Common myeloid progenitor, CD34-positive (primary cell): ENCODE measurements around the gene SORBS1.
"Not testable (repeated sequence)": the region's sequence is repeated elsewhere in the genome, so short reads cannot be mapped to it uniquely, and the experiment has no call there.

Source experiments
- CTCF ChIA-PET: fragments of 350-600 bp; sonication (Branson Sonifier 250); formaldehyde crosslinking; loops from one replicate; lab custom pipeline; 2021; ENCODE audit warnings: antibody characterized with exemption; lab: Charles Lee
- POLR2A ChIA-PET: fragments of 350-600 bp; sonication (Branson Sonifier 250); formaldehyde crosslinking; loops from one replicate; lab custom pipeline; 2021; ENCODE audit warnings: antibody characterized with exemption; lab: Charles Lee
- DNase-seq, 3 donors: peaks; one replicate each; pipeline versions ENCODE4 v3.0.0 to v3.0.0-alpha.2; 2013
- H3K27ac ChIP-seq, 2 experiments: 1 replicate in 1 of 2; 2 replicates in 1 of 2; pipeline ENCODE4 v1.7.0; 2013; ENCODE audit warnings: inconsistent platforms in 2 of 2, low read length in 2 of 2, mild to moderate bottlenecking in 2 of 2, low read depth in 1 of 2, moderate library complexity in 1 of 2; ENCODE audit not compliant: severe bottlenecking in 2 of 2, insufficient read depth in 1 of 2, poor library complexity in 1 of 2
- H3K27me3 ChIP-seq, 5 experiments: replicated peaks in 2 of 5; 1 replicate in 3 of 5; 2 replicates in 2 of 5; pipeline versions ENCODE4 v1.6.1 to v1.7.0; 2013; ENCODE audit warnings: low read length in 4 of 5, mild to moderate bottlenecking in 2 of 5, moderate library complexity in 2 of 5, inconsistent platforms in 1 of 5; ENCODE audit not compliant: insufficient read depth in 5 of 5, control insufficient read depth in 4 of 5
- H3K36me3 ChIP-seq, 4 experiments: 1 replicate in 2 of 4; 2 replicates in 2 of 4; pipeline versions ENCODE4 v1.6.1 to v1.7.0; 2013; ENCODE audit warnings: low read length in 3 of 4, control low read depth in 1 of 4, mild to moderate bottlenecking in 1 of 4; ENCODE audit not compliant: control insufficient read depth in 4 of 4, insufficient read depth in 4 of 4
- H3K4me1 ChIP-seq, 4 experiments: 1 replicate in 3 of 4; 2 replicates in 1 of 4; pipeline versions ENCODE4 v1.6.1 to v1.7.1; 2013; ENCODE audit warnings: low read length in 3 of 4, mild to moderate bottlenecking in 3 of 4, control low read depth in 1 of 4, inconsistent platforms in 1 of 4, moderate library complexity in 1 of 4; ENCODE audit not compliant: control insufficient read depth in 4 of 4, insufficient read depth in 4 of 4; ENCODE audit errors: control extremely low read depth in 1 of 4
- H3K4me3 ChIP-seq, 7 experiments: 1 replicate in 4 of 7; 2 replicates in 3 of 7; pipeline versions ENCODE4 v1.5.1 to v1.7.0; 2013; ENCODE audit warnings: mild to moderate bottlenecking in 7 of 7, low read length in 6 of 7, moderate library complexity in 6 of 7, inconsistent platforms in 2 of 7, low read depth in 2 of 7, control low read depth in 1 of 7; ENCODE audit not compliant: insufficient read depth in 4 of 7, control insufficient read depth in 1 of 7; ENCODE audit errors: extremely low read depth in 1 of 7
- H3K9me3 ChIP-seq, 5 experiments: 1 replicate in 4 of 5; 2 replicates in 1 of 5; pipeline versions ENCODE4 v1.6.1 to v1.7.1; 2013; ENCODE audit warnings: low read length in 4 of 5, mild to moderate bottlenecking in 2 of 5, inconsistent platforms in 1 of 5, low read depth in 1 of 5, moderate library complexity in 1 of 5; ENCODE audit not compliant: control insufficient read depth in 4 of 5, insufficient read depth in 2 of 5; ENCODE audit errors: control extremely low read depth in 1 of 5
- WGBS: methylation state at CpG from one replicate; pipeline ENCODE4 v1.1.5; 2013; ENCODE audit not compliant: insufficient coverage; 5-methylcytosine and 5-hydroxymethylcytosine counted together

Gene SORBS1

DNA sequence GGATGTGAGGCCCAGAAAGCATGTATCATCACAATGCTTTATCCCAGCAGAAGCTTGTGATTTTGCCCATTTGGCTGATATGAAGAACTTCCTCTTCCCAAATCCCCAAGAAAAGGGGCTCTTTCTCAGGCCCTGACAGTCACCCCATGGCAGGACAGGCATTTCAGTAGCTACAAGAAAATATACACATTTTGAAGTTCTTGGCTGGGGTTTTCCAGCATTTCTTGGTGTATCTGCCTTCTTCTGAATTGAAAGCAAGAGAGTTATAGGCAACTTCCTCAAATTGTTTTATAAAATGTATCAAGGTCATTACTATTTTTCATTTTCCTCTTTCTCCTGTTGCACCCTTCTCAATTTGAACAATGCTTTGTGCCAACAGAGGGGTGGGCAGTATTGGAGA lies 207.1 kb downstream of the SORBS1 start:
- POLR2A ChIA-PET = no interaction called here

DNA sequence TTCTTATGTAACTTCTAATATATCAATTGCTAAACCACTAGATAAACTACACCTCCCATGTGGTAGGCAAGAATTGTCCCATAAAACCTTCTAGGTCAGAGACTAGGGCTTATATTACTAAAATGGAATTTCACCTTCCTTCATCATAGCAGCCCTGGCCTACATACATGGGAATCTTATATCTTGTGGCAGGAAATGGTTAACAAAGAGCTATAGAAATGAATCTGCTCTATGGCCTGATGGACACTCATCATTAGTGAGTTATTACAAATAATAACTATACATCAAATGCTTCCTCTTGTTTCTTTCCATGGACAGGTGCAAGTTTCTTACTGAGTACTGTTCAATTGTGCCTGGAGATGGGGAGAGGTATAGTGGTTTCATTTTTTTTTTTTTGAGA lies 208.0 kb downstream of the SORBS1 start:
- Histone ChIP-seq H3K36me3 (peaks cover 0 to 4% (median 0%) of the 10 kb centered on the region in 4 experiments), H3K27me3 (no peaks in the 10 kb centered on the region), H3K4me1 (no peaks in the 10 kb centered on the region), H3K27ac (no peak overlapping the region), H3K4me3 (no peak overlapping the region), H3K9me3 (no peaks in the 10 kb centered on the region)
- no peak for DNase-seq
- POLR2A ChIA-PET = no interaction called here
- CTCF ChIA-PET = interaction anchor here (3.7 kb wide), 1 partner anchor 11 kb away, joined by 21 read pairs; no protein-coding TSS in a partner anchor

More for the DNA sequence above, 207.1 kb downstream of the SORBS1 start:
- no peaks in the 10 kb centered on the region for H3K4me1 ChIP-seq
- CTCF ChIA-PET = interaction anchor here (1.1 to 15.5 kb wide), 4 partner anchors 10 to 147 kb away, joined by 3 to 399 read pairs (median 12); no protein-coding TSS in a partner anchor
- no peaks in the 10 kb centered on the region for H3K27me3 ChIP-seq
- H3K9me3 ChIP-seq = no peaks in the 10 kb centered on the region
- peak in 2 of 3 donors; percentile 15 to 31 for DNase-seq
- H3K4me3 ChIP-seq = no peak overlapping the region
- H3K36me3 ChIP-seq = peaks cover 0 to 4% (median 0%) of the 10 kb centered on the region in 4 experiments
- no peak overlapping the region for H3K27ac ChIP-seq

DNA sequence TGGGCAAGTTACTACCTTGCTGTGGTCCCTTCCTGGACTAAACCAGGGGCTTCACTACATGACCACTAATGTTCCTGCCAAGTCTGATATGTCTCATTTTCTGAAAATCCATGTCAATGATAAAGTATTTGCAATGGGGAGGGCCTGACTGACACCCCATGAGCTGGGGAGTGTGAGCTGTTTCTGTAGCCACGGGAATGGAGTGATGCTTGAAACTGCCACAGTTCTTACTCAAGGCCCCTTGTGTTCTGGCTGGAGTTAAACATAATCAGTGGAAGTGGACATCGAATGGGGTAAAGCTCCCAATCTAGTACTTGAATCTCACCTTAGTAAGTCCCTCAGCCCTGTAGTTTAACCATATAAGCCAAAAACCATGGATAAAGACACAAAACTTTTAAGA lies 208.5 kb downstream of the SORBS1 start:
- POLR2A ChIA-PET = interaction anchor here (0.6 kb wide), 1 partner anchor 40 kb away, joined by 3 read pairs; no protein-coding TSS in a partner anchor
- no peaks in the 10 kb centered on the region for H3K9me3 ChIP-seq
- H3K36me3 ChIP-seq = peaks cover 0 to 4% (median 0%) of the 10 kb centered on the region in 4 experiments
- H3K4me1 ChIP-seq = no peaks in the 10 kb centered on the region
- no peak overlapping the region for H3K4me3 ChIP-seq
- WGBS = 95% methylated on average over 2 of the region's 2 CpGs
- no peak overlapping the region for H3K27ac ChIP-seq
- H3K27me3 ChIP-seq = no peaks in the 10 kb centered on the region
- DNase-seq = no peak
- CTCF ChIA-PET = interaction anchor here (3.7 kb wide), 1 partner anchor 11 kb away, joined by 21 read pairs; no protein-coding TSS in a partner anchor

DNA sequence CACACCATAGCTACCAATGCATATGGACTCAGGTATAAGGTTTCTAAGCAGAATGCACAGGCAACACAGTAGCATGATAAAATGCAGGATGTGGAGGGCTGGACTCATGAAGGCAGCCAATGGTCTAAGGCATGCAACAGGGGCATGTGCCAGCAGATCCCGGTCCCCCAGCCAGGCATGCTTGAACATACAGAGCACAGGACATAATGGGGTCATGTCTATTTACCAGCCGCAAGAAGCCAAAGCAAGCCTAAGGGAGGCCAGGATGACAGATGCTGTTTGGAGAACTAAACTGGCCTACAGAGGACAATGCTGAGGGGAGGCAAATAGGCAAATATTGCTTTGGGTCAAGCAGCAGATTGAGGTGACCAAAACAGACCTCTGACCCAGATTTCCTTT lies 210.3 kb downstream of the SORBS1 start:
- Histone ChIP-seq H3K4me1 (no peaks in the 10 kb centered on the region), H3K4me3 (no peak overlapping the region), H3K27ac (no peak overlapping the region), H3K36me3 (no peaks in the 10 kb centered on the region), H3K27me3 (no peaks in the 10 kb centered on the region), H3K9me3 (no peaks in the 10 kb centered on the region)
- ChIA-PET CTCF (interaction anchor here (0.6 to 3.9 kb wide), 7 partner anchors 9 to 106 kb away, joined by 3 to 22 read pairs (median 4); no protein-coding TSS in a partner anchor), POLR2A (no interaction called here)
- 94% methylated on average over 2 of the region's 2 CpGs for WGBS
- DNase-seq = no peak

DNA sequence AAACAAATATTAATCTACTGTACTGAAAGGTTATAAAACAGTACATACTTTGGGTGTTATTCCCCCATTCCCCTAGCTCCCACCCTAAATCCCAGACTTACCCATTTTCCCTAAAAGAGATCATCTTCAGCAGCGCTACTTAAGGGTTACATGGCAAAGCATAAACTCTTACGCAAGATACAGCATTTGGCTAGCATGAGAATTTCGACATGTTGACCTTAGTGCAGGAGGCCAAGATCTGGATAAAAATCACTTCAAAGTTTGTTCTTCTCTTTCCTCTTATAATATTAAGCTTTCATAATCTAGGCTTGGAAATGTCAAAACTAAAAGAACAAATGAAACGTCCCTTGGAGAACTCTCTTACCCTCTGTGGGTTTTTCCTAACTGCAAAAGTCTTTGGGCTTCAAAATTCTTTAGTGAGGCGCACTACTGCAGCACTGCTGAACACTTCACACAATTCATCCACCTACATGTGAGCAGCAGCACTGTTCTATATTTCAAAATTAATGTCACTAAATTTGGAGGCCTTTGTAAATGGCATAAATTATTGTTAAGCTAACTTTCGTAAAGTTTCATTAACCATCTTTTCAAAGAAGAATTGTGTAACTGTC lies 210.8 kb downstream of the SORBS1 start:
- H3K36me3 ChIP-seq = no peaks in the 10 kb centered on the region
- no peaks in the 10 kb centered on the region for H3K4me1 ChIP-seq
- no peak overlapping the region for H3K27ac ChIP-seq
- WGBS = 100% methylated on average over 2 of the region's 6 CpGs
- no peaks in the 10 kb centered on the region for H3K27me3 ChIP-seq
- ChIA-PET CTCF (interaction anchor here (0.6 to 3.9 kb wide), 8 partner anchors 8 to 224 kb away, joined by 3 to 22 read pairs (median 4); no protein-coding TSS in a partner anchor), POLR2A (interaction anchor here (0.7 kb wide), 1 partner anchor 233 kb away, joined by 4 read pairs; no protein-coding TSS in a partner anchor)
- H3K9me3 ChIP-seq = no peaks in the 10 kb centered on the region
- no peak overlapping the region for H3K4me3 ChIP-seq
- no peak for DNase-seq

DNA sequence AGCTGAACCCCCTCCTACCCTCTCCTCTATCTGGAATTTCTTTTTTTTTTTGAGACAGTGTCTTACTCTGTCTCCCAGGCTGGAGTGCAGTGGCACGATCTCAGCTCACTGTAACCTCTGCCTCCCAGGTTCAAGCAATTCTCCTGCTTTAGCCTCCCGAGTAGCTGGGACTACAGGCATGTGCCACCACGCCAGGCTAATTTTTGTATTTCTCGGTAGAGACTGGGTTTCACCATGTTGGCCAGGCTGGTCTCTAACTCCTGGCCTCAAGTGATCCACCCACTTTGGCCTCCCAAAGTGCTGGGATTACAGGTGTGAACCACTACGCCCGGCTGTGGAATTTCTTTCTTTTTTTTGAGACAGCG lies 213.8 kb downstream of the SORBS1 start:
- 97% methylated on average over 7 of the region's 7 CpGs for WGBS
- DNase-seq, H3K27ac ChIP-seq, H3K36me3 ChIP-seq, H3K4me1 ChIP-seq, H3K4me3 ChIP-seq, H3K27me3 ChIP-seq, POLR2A ChIA-PET, H3K9me3 ChIP-seq: not testable (repeated sequence)
- CTCF ChIA-PET = interaction anchor here (1.5 kb wide), 1 partner anchor 101 kb away, joined by 6 read pairs; no protein-coding TSS in a partner anchor

DNA sequence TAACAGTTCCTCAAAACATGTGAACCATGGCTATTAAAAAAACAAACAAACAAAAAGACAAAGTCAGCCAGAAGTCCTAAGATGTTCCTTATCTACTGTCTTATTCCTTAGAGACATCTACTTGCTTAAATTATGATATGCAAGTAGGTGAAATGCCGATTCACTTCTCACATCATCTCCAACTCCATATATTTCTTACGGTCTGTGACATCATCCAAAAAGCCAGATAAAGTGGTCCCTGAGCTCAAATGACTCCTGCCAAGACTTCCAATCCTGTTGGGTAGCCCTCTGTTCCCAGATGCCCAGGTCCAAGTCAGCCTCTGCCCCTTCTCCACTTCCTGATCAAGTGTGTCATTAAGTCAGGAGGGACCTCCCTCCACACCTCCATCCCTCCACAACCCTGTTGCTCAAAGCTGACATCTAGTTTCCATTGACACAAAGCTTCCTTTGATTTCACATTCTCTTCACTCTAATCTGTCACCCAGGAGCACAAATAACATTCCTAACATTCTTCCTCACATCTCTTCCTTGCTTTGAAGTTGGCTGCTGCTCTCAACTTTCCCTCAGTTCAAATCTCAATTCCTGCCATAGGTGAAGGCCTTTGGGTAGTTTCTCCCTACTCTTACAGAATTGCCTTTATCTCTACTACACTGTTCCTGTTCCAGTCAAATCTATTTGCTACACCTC lies 214.3 kb downstream of the SORBS1 start:
- POLR2A ChIA-PET = no interaction called here

More for the DNA sequence above, 214.3 kb downstream of the SORBS1 start:
- DNase-seq = no peak
- Histone ChIP-seq H3K4me1 (no peaks in the 10 kb centered on the region), H3K27ac (no peak overlapping the region), H3K36me3 (no peaks in the 10 kb centered on the region), H3K9me3 (no peaks in the 10 kb centered on the region), H3K4me3 (no peak overlapping the region), H3K27me3 (no peaks in the 10 kb centered on the region)
- CTCF ChIA-PET = interaction anchor here (1.5 to 1.6 kb wide), 2 partner anchors 18 to 100 kb away, joined by 5 to 6 read pairs; no protein-coding TSS in a partner anchor
- 100% methylated on average over 1 of the region's 2 CpGs for WGBS
